ENCODE results near the gene XPC. TPM values are rescaled to one million over a fixed set of nuclear protein-coding genes. Genes with fewer than 3 reads are reported as not detected.
A peak's percentile ranks its signal among the peaks of the same experiment; 100 is the strongest.

XPC gene
- total and polyA plus RNA-seq, 2 donors from 2014 or later, result 15.9 to 44.4 TPM

DNA sequence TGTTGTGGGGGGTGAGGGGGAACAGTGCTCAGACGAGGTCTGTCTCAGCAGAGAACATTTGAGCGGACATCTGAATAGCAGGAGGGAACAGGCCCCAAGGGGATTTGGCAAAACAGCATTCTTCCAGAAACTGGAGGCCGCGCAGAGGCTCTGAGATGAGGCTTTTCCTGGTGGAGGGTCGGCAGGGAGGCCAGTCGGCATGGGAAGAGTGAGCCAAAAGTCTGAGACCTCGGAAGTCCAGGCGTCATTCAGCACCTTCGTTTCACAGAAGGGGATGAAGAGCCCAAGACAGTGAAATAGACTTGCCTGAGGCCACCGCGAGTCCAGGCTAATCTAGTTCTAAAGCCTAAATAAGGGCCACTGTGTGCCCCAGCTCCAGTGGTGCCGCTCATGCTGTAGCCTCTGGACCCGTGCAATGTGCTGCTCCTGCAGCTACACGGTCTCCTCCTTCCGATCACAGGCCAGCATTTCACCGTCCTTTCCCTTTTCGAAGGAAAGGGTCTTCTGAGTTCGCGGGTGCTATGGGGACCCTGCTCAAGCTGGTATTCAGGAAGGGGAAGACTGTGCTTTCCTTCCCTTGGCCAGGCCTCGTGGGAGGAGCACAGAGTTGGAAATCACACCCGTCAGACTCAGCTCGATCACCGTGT lies 24.6 kb upstream of the XPC start:
- Histone ChIP-seq H3K4me3 (ENCODE audit: low read length in 3 of 3) (peak overlapping the region in 1 of 3 donors; percentile 10), H3K27me3 (ENCODE audit: control insufficient read depth, insufficient read depth, low read length) (no peaks in the 10 kb centered on the region), H3K9me3 (ENCODE audit: control insufficient read depth in 2 of 3, insufficient read depth in 1 of 3, low read length in 3 of 3) (no peaks in the 10 kb centered on the region), H3K36me3 (ENCODE audit: control insufficient read depth in 2 of 3, insufficient read depth in 3 of 3, low read length in 3 of 3) (no peaks in the 10 kb centered on the region), H3K9ac (ENCODE audit: low read length in 3 of 3) (peak overlapping the region in 1 of 3 donors; percentile 43), H3K4me1 (ENCODE audit: control insufficient read depth in 2 of 3, insufficient read depth in 2 of 3, low read depth in 1 of 3, low read length in 3 of 3) (peaks cover 6 to 60% (median 35%) of the 10 kb centered on the region in 3 donors), H3K27ac (ENCODE audit: low read depth in 2 of 2, low read length in 2 of 2) (peak overlapping the region; percentile 74 to 93)
- intact Hi-C loops (cut with DNase I), result loop anchor here (5.0 kb wide), 1 partner anchor 264 kb away; no protein-coding TSS in a partner anchor
- TF ChIP-seq, protein P1, sequence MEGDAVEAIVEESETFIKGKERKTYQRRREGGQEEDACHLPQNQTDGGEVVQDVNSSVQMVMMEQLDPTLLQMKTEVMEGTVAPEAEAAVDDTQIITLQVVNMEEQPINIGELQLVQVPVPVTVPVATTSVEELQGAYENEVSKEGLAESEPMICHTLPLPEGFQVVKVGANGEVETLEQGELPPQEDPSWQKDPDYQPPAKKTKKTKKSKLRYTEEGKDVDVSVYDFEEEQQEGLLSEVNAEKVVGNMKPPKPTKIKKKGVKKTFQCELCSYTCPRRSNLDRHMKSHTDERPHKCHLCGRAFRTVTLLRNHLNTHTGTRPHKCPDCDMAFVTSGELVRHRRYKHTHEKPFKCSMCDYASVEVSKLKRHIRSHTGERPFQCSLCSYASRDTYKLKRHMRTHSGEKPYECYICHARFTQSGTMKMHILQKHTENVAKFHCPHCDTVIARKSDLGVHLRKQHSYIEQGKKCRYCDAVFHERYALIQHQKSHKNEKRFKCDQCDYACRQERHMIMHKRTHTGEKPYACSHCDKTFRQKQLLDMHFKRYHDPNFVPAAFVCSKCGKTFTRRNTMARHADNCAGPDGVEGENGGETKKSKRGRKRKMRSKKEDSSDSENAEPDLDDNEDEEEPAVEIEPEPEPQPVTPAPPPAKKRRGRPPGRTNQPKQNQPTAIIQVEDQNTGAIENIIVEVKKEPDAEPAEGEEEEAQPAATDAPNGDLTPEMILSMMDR (IDR thresholded peaks at IDR 0.05; ENCODE audit: borderline replicate concordance, extremely low read depth, insufficient read depth), result no peak
- FAIRE-seq, result no peak
- DNase-seq, result no peak

DNA sequence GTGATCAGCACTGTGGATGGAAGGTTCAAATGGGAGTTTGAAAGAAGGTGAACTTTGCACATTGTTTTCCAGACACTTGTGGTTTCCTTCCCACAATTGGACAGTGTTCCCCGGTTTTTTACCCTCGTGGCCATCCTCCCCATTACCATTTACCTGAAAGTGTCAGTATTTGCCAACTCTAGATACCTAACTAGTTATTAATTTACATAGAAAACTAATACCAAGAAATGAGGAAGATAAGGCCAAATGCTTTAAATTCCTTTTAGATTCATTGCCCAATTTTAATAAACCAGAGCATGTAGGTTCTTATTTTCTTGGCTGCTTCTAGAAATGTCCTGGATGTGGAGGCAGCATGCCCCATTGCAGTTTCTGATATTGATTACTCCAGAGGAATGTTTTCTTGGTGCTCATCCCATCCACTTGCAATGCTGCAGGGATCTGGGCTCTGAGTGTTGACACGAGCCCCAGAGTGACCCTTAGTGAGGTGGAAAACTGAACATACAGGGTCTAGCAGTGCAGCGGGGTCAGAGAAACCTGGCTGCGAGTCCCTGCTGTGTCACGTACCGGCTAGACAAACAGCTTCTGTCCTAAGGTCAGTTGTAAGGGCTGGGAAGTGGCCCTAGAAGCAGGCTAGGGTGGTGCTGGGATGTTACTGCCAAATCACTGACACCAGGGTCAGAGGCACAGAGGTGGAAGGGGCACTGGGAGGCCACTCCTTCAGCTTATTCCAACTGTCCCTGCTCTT lies 23.7 kb upstream of the XPC start:
- FAIRE-seq, result no peak
- H3K27ac ChIP-seq (ENCODE audit: low read depth in 2 of 2, low read length in 2 of 2), result peak overlapping the region; percentile 83 to 93
- H3K9me3 ChIP-seq (ENCODE audit: control insufficient read depth in 2 of 3, insufficient read depth in 1 of 3, low read length in 3 of 3), result no peaks in the 10 kb centered on the region
- H3K4me1 ChIP-seq (ENCODE audit: control insufficient read depth in 2 of 3, insufficient read depth in 2 of 3, low read depth in 1 of 3, low read length in 3 of 3), result peaks cover 6 to 64% (median 35%) of the 10 kb centered on the region in 3 donors
- intact Hi-C loops (cut with DNase I), result loop anchor here (5.0 kb wide), 1 partner anchor 265 kb away; no protein-coding TSS in a partner anchor
- peak overlapping the region in 1 of 3 donors; percentile 43 for H3K9ac ChIP-seq (ENCODE audit: low read length in 3 of 3)
- no peaks in the 10 kb centered on the region for H3K36me3 ChIP-seq (ENCODE audit: control insufficient read depth in 2 of 3, insufficient read depth in 3 of 3, low read length in 3 of 3)
- H3K4me3 ChIP-seq (ENCODE audit: low read length in 3 of 3), result peak overlapping the region in 1 of 3 donors; percentile 10
- peak in 1 of 5 donors; percentile 22 for DNase-seq
- TF ChIP-seq, protein P1 (IDR thresholded peaks at IDR 0.05; ENCODE audit: borderline replicate concordance, extremely low read depth, insufficient read depth), result no peak
- H3K27me3 ChIP-seq (ENCODE audit: control insufficient read depth, insufficient read depth, low read length), result no peaks in the 10 kb centered on the region

DNA sequence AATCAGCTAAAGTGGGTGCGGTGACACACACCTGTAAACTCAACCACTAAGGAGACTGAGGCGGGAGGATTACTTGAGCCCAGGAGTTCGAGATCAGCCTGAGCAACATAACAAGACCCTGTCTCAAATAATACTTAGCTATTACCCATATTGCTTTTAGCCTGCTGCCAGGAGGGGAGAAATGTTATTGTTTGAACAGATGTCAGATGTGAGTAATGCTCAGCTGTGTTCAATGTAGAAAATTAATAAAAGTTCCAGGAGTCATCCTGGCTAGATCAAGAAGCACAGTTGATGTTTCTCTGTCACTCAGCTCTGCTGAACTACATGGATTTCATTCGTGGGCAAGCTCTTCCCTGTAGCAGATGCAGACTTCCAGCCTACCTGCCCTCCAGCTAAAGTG lies 22.4 kb upstream of the XPC start:
- no peaks in the 10 kb centered on the region for H3K36me3 ChIP-seq (ENCODE audit: control insufficient read depth in 2 of 3, insufficient read depth in 3 of 3, low read length in 3 of 3)
- no peaks in the 10 kb centered on the region for H3K9me3 ChIP-seq (ENCODE audit: control insufficient read depth in 2 of 3, insufficient read depth in 1 of 3, low read length in 3 of 3)
- peaks cover 6 to 72% (median 35%) of the 10 kb centered on the region in 3 donors for H3K4me1 ChIP-seq (ENCODE audit: control insufficient read depth in 2 of 3, insufficient read depth in 2 of 3, low read depth in 1 of 3, low read length in 3 of 3)
- no peak for FAIRE-seq
- H3K4me3 ChIP-seq (ENCODE audit: low read length in 3 of 3), result no peak overlapping the region
- H3K27ac ChIP-seq (ENCODE audit: low read depth in 2 of 2, low read length in 2 of 2), result peak overlapping the region; percentile 83 to 88
- H3K27me3 ChIP-seq (ENCODE audit: control insufficient read depth, insufficient read depth, low read length), result no peaks in the 10 kb centered on the region
- no peak for DNase-seq
- H3K9ac ChIP-seq (ENCODE audit: low read length in 3 of 3), result peak overlapping the region in 1 of 3 donors; percentile 59
- TF ChIP-seq, protein P1 (IDR thresholded peaks at IDR 0.05; ENCODE audit: borderline replicate concordance, extremely low read depth, insufficient read depth), result no peak
- intact Hi-C loops (cut with DNase I), result loop anchor here (5.0 kb wide), 1 partner anchor 266 kb away; no protein-coding TSS in a partner anchor
